GM13976 (cell line): ENCODE data around the gene NKX6-2.

Source experiments
- DNase-seq: peaks from one replicate; pipeline ENCODE4 v3.0.0; 2012; ENCODE audit warnings: low spot score
- in situ Hi-C: fragments of 300-500 bp; cut with MboI; formaldehyde crosslinking; loops from one replicate; pipeline ENCODE4 v1.12.0; 2022; ENCODE audit warnings: low sequenced_read_pairs, mixed read lengths, inconsistent platforms; ENCODE audit not compliant: unreplicated experiment
- TF ChIP-seq, protein P1 (sequence below): IDR thresholded peaks from 2 replicates; pipeline ENCODE4 v1.5.1; 2012; ENCODE audit warnings: borderline replicate concordance, mild to moderate bottlenecking; ENCODE audit not compliant: insufficient read depth; ENCODE audit errors: extremely low read depth, missing control alignments, control extremely low read depth

The NKX6-2 gene

DNA sequence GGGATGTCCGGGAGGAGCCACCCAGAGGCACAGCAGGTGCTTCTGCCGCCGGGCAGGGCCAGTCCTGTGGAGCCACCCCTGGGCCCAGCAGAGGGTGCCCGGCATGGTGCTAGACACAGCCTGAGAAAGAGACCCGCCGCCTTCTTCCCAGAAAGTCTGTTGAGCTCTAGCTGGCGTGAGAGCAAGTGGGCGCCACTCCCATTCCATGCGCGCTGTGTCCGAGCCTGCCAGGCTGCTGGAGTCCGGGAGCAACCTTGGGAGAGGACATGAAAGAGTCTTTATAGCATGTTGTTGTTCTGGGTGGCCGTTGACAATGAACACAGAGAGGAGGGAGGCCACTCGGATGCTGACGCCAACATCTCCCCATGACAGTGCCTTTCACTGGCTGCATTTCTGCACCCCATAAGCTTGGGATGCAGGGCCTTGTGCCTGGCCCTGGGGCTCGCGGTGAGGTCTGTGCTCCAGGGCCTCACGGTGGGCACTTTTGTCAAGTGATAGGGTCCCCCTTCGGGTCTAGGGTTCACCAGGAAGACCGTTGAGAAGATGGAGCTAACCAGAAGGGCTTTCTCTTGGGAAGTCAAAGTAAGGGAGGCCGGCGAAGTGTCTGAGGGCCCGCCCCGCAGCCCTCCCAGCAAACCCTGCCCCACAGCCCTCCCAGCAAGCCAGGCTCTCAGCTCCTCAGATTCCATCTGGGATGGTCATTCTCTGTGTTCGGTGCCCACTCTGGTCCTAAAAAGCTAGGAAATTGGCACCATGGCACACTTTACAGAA, 47.3 kb downstream of the NKX6-2 start:
- DNase-seq = no peak
- in situ Hi-C loops = no loop called here

DNA sequence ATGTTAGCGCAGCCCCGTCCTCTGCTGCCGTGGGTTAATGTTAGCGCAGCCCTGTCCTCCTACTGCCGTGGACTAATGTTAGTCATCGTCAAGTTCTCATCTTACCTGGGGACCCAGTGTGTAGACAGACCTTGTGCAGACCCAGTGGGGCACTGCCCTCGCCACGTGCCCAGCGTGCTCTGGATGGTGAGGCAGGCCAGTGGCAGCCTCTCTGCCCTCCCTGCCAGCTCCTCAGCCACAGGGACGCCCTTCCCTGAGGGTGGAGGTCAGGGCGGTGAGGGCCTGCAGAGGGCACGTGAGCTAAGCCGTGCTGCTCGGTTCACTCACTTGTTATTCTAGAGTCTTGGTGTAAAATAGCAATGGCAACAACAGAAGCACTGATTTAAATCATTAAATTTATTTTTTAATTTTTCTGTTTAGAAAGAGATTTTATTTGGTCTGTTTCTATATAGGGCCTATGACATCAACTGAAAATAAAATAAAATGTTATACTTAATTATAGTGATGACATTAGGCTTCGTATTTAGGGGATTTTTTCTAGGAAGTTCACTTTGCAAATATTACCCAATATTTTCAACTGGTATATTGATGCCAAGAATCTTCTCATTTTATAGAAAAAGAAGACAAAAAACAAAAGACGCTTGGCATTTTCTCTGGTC, 48.4 kb downstream of the NKX6-2 start:
- in situ Hi-C loops = no loop called here
- DNase-seq = no peak
- TF ChIP-seq, protein P1, sequence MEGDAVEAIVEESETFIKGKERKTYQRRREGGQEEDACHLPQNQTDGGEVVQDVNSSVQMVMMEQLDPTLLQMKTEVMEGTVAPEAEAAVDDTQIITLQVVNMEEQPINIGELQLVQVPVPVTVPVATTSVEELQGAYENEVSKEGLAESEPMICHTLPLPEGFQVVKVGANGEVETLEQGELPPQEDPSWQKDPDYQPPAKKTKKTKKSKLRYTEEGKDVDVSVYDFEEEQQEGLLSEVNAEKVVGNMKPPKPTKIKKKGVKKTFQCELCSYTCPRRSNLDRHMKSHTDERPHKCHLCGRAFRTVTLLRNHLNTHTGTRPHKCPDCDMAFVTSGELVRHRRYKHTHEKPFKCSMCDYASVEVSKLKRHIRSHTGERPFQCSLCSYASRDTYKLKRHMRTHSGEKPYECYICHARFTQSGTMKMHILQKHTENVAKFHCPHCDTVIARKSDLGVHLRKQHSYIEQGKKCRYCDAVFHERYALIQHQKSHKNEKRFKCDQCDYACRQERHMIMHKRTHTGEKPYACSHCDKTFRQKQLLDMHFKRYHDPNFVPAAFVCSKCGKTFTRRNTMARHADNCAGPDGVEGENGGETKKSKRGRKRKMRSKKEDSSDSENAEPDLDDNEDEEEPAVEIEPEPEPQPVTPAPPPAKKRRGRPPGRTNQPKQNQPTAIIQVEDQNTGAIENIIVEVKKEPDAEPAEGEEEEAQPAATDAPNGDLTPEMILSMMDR = no peak

More for the DNA sequence above, 47.3 kb downstream of the NKX6-2 start:
- TF ChIP-seq, protein P1 = no peak

DNA sequence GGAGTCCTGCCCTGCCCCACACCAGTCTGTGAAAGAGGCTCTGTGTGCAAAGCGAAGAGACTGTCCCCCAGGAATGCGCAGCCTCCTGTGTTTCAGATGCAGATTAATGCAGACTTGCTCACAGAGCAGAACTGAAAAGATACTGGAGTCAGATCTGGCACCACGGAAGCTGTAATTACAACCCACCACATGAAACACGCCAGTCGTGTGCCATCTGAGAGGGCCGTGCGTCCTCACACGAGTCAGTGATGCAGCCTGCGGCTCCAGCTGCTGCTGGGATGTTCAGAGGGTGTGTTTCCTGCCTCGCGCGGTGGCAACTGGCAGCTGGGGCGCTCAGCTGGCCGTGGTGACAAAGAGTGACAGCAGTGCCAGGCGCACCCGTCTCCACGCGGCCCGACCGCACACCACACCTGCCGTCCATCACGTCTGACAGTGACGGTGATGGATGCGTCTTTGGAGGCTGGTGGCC, 50.0 kb downstream of the NKX6-2 start:
- TF ChIP-seq, protein P1 = no peak
- no peak for DNase-seq
- in situ Hi-C loops = no loop called here

DNA sequence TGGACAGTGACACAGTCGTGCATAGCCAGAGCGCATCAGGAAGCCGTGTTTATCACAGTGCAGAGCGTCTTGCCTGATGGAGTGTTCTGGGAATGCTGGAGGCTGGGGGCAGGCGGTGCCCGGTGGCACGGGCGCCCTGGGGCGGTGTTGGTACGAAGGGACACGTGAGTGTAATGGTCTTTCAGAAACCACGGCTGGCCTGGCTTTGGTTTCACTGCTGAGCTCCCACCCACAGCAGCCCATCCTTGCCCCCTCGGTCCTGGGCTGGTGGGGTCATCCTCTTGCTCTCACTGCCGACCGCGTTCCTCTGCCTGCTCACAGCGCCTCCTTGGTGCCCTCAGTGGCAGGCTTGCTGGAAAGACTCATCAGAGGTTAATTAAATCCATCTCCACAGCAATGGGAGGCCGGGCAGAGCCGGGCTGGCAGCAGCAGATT, 50.6 kb downstream of the NKX6-2 start:
- DNase-seq = no peak
- TF ChIP-seq, protein P1 = no peak
- in situ Hi-C loops = no loop called here

DNA sequence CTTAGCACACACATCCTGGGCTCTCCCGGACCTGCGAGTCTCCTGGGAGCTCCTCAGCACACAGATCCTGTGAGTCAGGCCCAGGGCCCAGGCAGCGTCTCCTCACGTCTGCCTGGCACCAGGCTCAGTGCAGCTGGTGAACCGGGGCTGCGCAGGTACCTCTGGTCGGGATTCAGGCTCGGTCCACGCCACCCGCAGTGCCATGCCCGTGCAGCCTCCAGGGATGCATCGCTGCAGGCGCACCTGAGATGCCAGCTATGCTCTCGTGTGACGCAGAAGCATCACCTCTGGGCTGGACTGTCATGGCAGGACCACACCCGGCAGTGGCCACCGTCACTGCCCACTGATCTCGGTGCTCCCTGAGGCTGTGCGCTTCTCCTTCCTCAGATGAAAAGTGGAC, 52.0 kb downstream of the NKX6-2 start:
- TF ChIP-seq, protein P1 = no peak
- no peak for DNase-seq
- in situ Hi-C loops = no loop called here
